HepG2 (cell line): ENCODE data around the gene XPNPEP3. TPM values are rescaled to one million over a fixed set of nuclear protein-coding genes. Genes with fewer than 3 reads are reported as not detected.

Experiments used
- FOXO1 ChIP-seq: sonication (generic); formaldehyde crosslinking; IDR thresholded peaks from 2 replicates; pipeline ENCODE4 v1.4.0; 2020; ENCODE audit warnings: missing genetic modification reagents
- GLI4 ChIP-seq: sonication (generic); formaldehyde crosslinking; IDR thresholded peaks from 2 replicates; pipeline ENCODE4 v1.5.1; 2020; ENCODE audit warnings: missing genetic modification reagents, mild to moderate bottlenecking, moderate library complexity, borderline replicate concordance
- HIVEP1 ChIP-seq: sonication (generic); formaldehyde crosslinking; IDR thresholded peaks from 2 replicates; pipeline ENCODE4 v1.4.0; 2020; ENCODE audit warnings: mild to moderate bottlenecking, missing genetic modification reagents
- KAT8 ChIP-seq: IDR thresholded peaks from 2 replicates; pipeline ENCODE4 v1.6.1; 2016; ENCODE audit warnings: missing genetic modification reagents, missing compliant biosample characterization
- KDM5B ChIP-seq: sonication (generic); formaldehyde crosslinking; IDR thresholded peaks from 2 replicates; pipeline ENCODE4 v1.4.0; 2020; ENCODE audit warnings: missing genetic modification reagents, mild to moderate bottlenecking, borderline replicate concordance
- NFE2L2 ChIP-seq: fragments of 150-350 bp; IDR thresholded peaks from 2 replicates; pipeline ENCODE4 v1.6.1; 2014; ENCODE audit warnings: low read length
- NFRKB ChIP-seq: fragments of 450-650 bp; IDR thresholded peaks from 2 replicates; pipeline ENCODE4 v1.6.1; 2017
- PITX1 ChIP-seq: sonication (generic); formaldehyde crosslinking; IDR thresholded peaks from 2 replicates; pipeline ENCODE4 v1.5.1; 2020; ENCODE audit warnings: mild to moderate bottlenecking, missing genetic modification reagents
- POLR2AphosphoS2 ChIP-seq: IDR thresholded peaks from 2 replicates; pipeline ENCODE4 v1.6.1; 2011; ENCODE audit warnings: low read depth, low read length, improper control_type of control experiment
- RFXANK ChIP-seq: IDR thresholded peaks from 2 replicates; pipeline ENCODE4 v1.6.1; 2016
- SP2 ChIP-seq: sonication (generic); formaldehyde crosslinking; IDR thresholded peaks from 2 replicates; pipeline ENCODE4 v1.5.1; 2020; ENCODE audit warnings: mild to moderate bottlenecking, missing genetic modification reagents
- TRIM24 ChIP-seq: sonication (generic); formaldehyde crosslinking; IDR thresholded peaks from 2 replicates; pipeline ENCODE4 v1.8.0; 2022; ENCODE audit warnings: mild to moderate bottlenecking, missing genetic modification reagents
- ZNF326 ChIP-seq: sonication (generic); formaldehyde crosslinking; IDR thresholded peaks from 2 replicates; pipeline ENCODE4 v1.4.0; 2020; ENCODE audit warnings: missing genetic modification reagents, borderline replicate concordance
- ZNF430 ChIP-seq: sonication (generic); formaldehyde crosslinking; IDR thresholded peaks from 2 replicates; pipeline ENCODE4 v1.9.0; 2021; ENCODE audit warnings: mild to moderate bottlenecking, missing genetic modification reagents
- ZNF510 ChIP-seq: sonication (generic); formaldehyde crosslinking; IDR thresholded peaks from 2 replicates; pipeline ENCODE4 v1.4.0; 2020; ENCODE audit warnings: low read depth, mild to moderate bottlenecking, missing genetic modification reagents
- ZNF569 ChIP-seq: sonication (generic); formaldehyde crosslinking; IDR thresholded peaks from 2 replicates; pipeline ENCODE4 v1.5.0; 2020; ENCODE audit warnings: mild to moderate bottlenecking, missing genetic modification reagents, moderate library complexity, borderline replicate concordance
- ZNF629 ChIP-seq: sonication (generic); formaldehyde crosslinking; conservative IDR thresholded peaks from 2 replicates; pipeline ENCODE4 v1.5.0; 2020; ENCODE audit warnings: missing genetic modification reagents
- ZNF720 ChIP-seq: sonication (generic); formaldehyde crosslinking; IDR thresholded peaks from 2 replicates; pipeline ENCODE4 v1.4.0; 2020; ENCODE audit warnings: missing genetic modification reagents
- ZNF775 ChIP-seq: sonication (generic); formaldehyde crosslinking; IDR thresholded peaks from 2 replicates; pipeline ENCODE4 v1.4.0; 2020; ENCODE audit warnings: missing genetic modification reagents, mild to moderate bottlenecking, moderate library complexity, borderline replicate concordance
- polyA plus RNA-seq, 8 experiments: library from polyadenylated mRNA; depleted of rRNA in 3 of 8; stranded (reverse) in 7 of 8; unstranded in 1 of 8; fragments of >200 nt; fragmentation: Illumina TruSeq in 4 of 8; extraction: Trizol in 4 of 8; gene quantifications; 2 replicates each; pipeline versions ENCODE4 v1.2.1 to v1.2.3, GENCODE V29; 2011 to 2016; ENCODE audit warnings: low read depth in 4 of 8, missing spikeins in 1 of 8, mixed read lengths in 1 of 8; ENCODE audit not compliant: insufficient read depth in 1 of 8
- total RNA-seq, 5 experiments: library from RNA; depleted of rRNA; stranded (reverse); fragments of >200 nt; fragmentation: Illumina TruSeq; extraction: Trizol; gene quantifications; 2 replicates each; pipeline ENCODE4 v1.2.3, GENCODE V29; 2016; ENCODE audit warnings: low read depth in 1 of 5
- TF ChIP-seq, protein P1 (sequence below): sonication (generic); formaldehyde crosslinking; IDR thresholded peaks from 2 replicates; pipeline ENCODE4 v1.9.0; 2021; ENCODE audit warnings: missing genetic modification reagents, mild to moderate bottlenecking, borderline replicate concordance
- TF ChIP-seq, protein P2 (sequence below): fragments of 450-650 bp; IDR thresholded peaks from 2 replicates; pipeline ENCODE4 v1.6.1; 2017; ENCODE audit warnings: mild to moderate bottlenecking
- TF ChIP-seq, protein P3 (sequence below): sonication (generic); formaldehyde crosslinking; IDR thresholded peaks from 2 replicates; pipeline ENCODE4 v1.5.1; 2020; ENCODE audit warnings: mild to moderate bottlenecking, missing genetic modification reagents, borderline replicate concordance
- TF ChIP-seq, protein P4 (sequence below): sonication (generic); formaldehyde crosslinking; IDR thresholded peaks from 2 replicates; pipeline ENCODE4 v1.8.0; 2022; ENCODE audit warnings: mild to moderate bottlenecking, missing genetic modification reagents, moderate library complexity

Gene XPNPEP3
- total and polyA plus RNA-seq, 2 of the 13 experiments (the other 11 are each of a cell fraction or from before 2014, with no cell fraction given), result 10.3 to 14.0 TPM

DNA sequence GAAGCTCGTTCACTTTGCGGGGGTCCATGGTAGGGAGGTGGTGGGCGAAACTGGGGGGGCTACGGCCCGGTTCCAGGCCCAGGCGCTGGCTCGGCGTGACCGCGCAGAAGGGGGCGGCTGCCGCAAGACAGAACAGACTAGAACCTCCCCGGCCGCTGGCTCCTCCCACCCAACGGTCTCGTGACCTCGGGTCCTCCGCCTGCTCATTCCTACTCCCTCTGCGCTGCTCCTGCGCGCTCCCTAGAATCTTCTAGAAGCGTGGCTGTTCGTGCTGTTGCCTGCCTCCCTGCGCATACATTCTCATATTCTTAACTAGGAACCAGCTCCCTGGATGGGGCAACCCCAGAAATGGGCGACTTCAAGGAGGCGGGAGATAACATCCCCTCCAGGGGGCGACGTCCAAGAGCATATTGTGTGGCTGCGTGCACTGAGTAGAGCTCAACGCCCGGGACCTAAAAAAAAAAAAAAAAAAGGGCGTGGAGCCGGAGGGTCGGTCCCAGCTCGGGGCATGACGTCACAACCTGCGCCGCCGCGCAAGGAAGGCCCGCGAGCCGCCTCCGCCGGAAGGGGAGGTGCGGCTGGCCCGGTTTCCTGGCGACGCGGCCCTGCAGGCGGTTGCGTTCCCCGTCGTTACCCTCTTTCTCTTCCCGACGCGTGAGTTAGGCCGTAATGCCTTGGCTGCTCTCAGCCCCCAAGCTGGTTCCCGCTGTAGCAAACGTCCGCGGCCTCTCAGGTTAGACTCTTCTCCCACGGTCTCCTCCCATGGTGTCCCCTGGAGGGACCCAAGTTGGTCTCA is at the start of gene XPNPEP3, which contains the start of gene ST13 (continued):
- TF ChIP-seq, protein P1, sequence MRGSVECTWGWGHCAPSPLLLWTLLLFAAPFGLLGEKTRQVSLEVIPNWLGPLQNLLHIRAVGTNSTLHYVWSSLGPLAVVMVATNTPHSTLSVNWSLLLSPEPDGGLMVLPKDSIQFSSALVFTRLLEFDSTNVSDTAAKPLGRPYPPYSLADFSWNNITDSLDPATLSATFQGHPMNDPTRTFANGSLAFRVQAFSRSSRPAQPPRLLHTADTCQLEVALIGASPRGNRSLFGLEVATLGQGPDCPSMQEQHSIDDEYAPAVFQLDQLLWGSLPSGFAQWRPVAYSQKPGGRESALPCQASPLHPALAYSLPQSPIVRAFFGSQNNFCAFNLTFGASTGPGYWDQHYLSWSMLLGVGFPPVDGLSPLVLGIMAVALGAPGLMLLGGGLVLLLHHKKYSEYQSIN (CRISPR knock-in tag), result no peak
- no peak for TF ChIP-seq POLR2AphosphoS2
- peak; percentile 96 for TF ChIP-seq KAT8 (CRISPR knock-in tag)
- TF ChIP-seq NFE2L2, result no peak
- TF ChIP-seq GLI4 (CRISPR knock-in tag), result no peak
- TF ChIP-seq, protein P2, sequence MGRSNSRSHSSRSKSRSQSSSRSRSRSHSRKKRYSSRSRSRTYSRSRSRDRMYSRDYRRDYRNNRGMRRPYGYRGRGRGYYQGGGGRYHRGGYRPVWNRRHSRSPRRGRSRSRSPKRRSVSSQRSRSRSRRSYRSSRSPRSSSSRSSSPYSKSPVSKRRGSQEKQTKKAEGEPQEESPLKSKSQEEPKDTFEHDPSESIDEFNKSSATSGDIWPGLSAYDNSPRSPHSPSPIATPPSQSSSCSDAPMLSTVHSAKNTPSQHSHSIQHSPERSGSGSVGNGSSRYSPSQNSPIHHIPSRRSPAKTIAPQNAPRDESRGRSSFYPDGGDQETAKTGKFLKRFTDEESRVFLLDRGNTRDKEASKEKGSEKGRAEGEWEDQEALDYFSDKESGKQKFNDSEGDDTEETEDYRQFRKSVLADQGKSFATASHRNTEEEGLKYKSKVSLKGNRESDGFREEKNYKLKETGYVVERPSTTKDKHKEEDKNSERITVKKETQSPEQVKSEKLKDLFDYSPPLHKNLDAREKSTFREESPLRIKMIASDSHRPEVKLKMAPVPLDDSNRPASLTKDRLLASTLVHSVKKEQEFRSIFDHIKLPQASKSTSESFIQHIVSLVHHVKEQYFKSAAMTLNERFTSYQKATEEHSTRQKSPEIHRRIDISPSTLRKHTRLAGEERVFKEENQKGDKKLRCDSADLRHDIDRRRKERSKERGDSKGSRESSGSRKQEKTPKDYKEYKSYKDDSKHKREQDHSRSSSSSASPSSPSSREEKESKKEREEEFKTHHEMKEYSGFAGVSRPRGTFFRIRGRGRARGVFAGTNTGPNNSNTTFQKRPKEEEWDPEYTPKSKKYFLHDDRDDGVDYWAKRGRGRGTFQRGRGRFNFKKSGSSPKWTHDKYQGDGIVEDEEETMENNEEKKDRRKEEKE, result no peak
- TF ChIP-seq ZNF720 (CRISPR knock-in tag), result no peak
- TF ChIP-seq ZNF569, result no peak
- no peak for TF ChIP-seq ZNF629 (CRISPR knock-in tag)
- TF ChIP-seq HIVEP1 (CRISPR knock-in tag), result peak; percentile 61
- TF ChIP-seq SP2 (CRISPR knock-in tag), result peak; percentile 82
- TF ChIP-seq FOXO1, result peak; percentile 45
- TF ChIP-seq RFXANK (CRISPR knock-in tag), result peak; percentile 66; the same call in 1 of the 2 replicates
- TF ChIP-seq TRIM24 (CRISPR knock-in tag), result no peak
- TF ChIP-seq, protein P3, sequence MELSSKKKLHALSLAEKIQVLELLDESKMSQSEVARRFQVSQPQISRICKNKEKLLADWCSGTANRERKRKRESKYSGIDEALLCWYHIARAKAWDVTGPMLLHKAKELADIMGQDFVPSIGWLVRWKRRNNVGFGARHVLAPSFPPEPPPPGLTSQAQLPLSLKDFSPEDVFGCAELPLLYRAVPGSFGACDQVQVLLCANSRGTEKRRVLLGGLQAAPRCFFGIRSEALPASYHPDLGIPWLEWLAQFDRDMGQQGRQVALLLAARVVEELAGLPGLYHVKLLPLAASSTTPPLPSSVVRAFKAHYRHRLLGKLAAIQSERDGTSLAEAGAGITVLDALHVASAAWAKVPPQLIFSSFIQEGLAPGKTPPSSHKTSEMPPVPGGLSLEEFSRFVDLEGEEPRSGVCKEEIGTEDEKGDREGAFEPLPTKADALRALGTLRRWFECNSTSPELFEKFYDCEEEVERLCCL, result no peak
- peak; percentile 30; the same call in 1 of the 2 replicates for TF ChIP-seq PITX1 (CRISPR knock-in tag)
- TF ChIP-seq, protein P4, sequence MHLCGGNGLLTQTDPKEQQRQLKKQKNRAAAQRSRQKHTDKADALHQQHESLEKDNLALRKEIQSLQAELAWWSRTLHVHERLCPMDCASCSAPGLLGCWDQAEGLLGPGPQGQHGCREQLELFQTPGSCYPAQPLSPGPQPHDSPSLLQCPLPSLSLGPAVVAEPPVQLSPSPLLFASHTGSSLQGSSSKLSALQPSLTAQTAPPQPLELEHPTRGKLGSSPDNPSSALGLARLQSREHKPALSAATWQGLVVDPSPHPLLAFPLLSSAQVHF, result 0 out of 2 replicates have a peak, but pooled peaks have one; percentile 37
- peak; percentile 34; the same call in 1 of the 2 replicates for TF ChIP-seq ZNF775
- TF ChIP-seq ZNF326, result no peak
- peak; percentile 55; the same call in 1 of the 2 replicates for TF ChIP-seq ZNF510
- TF ChIP-seq KDM5B (CRISPR knock-in tag), result peak; percentile 88; the same call in 1 of the 2 replicates
- no peak for TF ChIP-seq NFRKB
- 0 out of 2 replicates have a peak, but pooled peaks have one; percentile 46 for TF ChIP-seq ZNF430 (CRISPR knock-in tag)
